SU-DHL-6 (cell line): ENCODE results near the gene TMEM229B.

Experiments used
- H2AFZ ChIP-seq: fragments of 200-600 bp; sonication (generic); 2 replicates; pipeline ENCODE4 v1.6.1; 2014; ENCODE audit warnings: low read depth, mild to moderate bottlenecking, moderate library complexity, mixed read lengths, antibody characterized with exemption, low read length; ENCODE audit not compliant: severe bottlenecking
- H3F3A ChIP-seq: fragments of 200-600 bp; shearing (Covaris generic); 2 replicates; pipeline ENCODE4 v1.6.0; 2016; ENCODE audit warnings: antibody characterized with exemption, mild to moderate bottlenecking; ENCODE audit not compliant: insufficient read depth
- H3K27ac ChIP-seq: fragments of 200-600 bp; sonication (generic); 2 replicates; pipeline ENCODE4 v1.5.1; 2016; ENCODE audit warnings: low read depth, mild to moderate bottlenecking, low read length, moderate library complexity, mixed read lengths
- H3K27me3 ChIP-seq: fragments of 200-600 bp; sonication (generic), shearing (Covaris generic); 2 replicates; pipeline ENCODE4 v1.6.0; 2014; ENCODE audit warnings: mild to moderate bottlenecking, low read length
- H3K36me3 ChIP-seq: fragments of 200-600 bp; sonication (generic); 2 replicates; pipeline ENCODE4 v1.6.1; 2014; ENCODE audit warnings: mild to moderate bottlenecking, low read length, mixed read lengths
- H3K4me2 ChIP-seq: fragments of 300-600, 200-600 bp; shearing (Covaris generic), sonication (generic); 2 replicates; pipeline ENCODE4 v1.6.0; 2014; ENCODE audit warnings: low read length, low read depth, mild to moderate bottlenecking; ENCODE audit not compliant: poor library complexity, severe bottlenecking
- H3K4me3 ChIP-seq: fragments of 200-600 bp; sonication (generic); 2 replicates; pipeline ENCODE4 v1.5.1; 2014; ENCODE audit warnings: antibody characterized with exemption, low read length, mild to moderate bottlenecking, mixed read lengths; ENCODE audit not compliant: insufficient read depth, poor library complexity, severe bottlenecking
- H3K79me2 ChIP-seq: fragments of 200-600 bp; sonication (generic); 2 replicates; pipeline ENCODE4 v1.6.1; 2014; ENCODE audit warnings: mild to moderate bottlenecking, low read length, moderate library complexity; ENCODE audit not compliant: insufficient read depth
- H3K9ac ChIP-seq: fragments of 200-600 bp; sonication (generic); 2 replicates; pipeline ENCODE4 v1.7.0; 2014; ENCODE audit warnings: mild to moderate bottlenecking, low read length
- H3K9me2 ChIP-seq: fragments of 200-600 bp; sonication (generic); replicated peaks from 2 replicates; pipeline ENCODE4 v1.6.1; 2014; ENCODE audit warnings: low read length; ENCODE audit not compliant: insufficient read depth
- H3K9me3 ChIP-seq: fragments of 200-600 bp; sonication (generic); 2 replicates; pipeline ENCODE4 v1.6.1; 2014; ENCODE audit warnings: low read length, mixed read lengths; ENCODE audit not compliant: insufficient read depth
- H4K20me1 ChIP-seq: fragments of 200-600 bp; sonication (generic); 2 replicates; pipeline ENCODE4 v1.6.1; 2014; ENCODE audit warnings: low read depth, mild to moderate bottlenecking, antibody characterized with exemption, low read length, moderate library complexity, mixed read lengths
- CTCF ChIP-seq: fragments of 200-600 bp; sonication (generic); IDR thresholded peaks from one replicate; pipeline ENCODE4 v1.5.1; 2017; ENCODE audit warnings: antibody characterized with exemption, mild to moderate bottlenecking, low read length, moderate library complexity; ENCODE audit not compliant: insufficient read depth, poor library complexity, severe bottlenecking
- EZH2phosphoT487 ChIP-seq: fragments of 200-600 bp; sonication (generic), shearing (Covaris generic); conservative IDR thresholded peaks from 2 replicates; pipeline ENCODE4 v1.6.1; 2018; ENCODE audit warnings: mild to moderate bottlenecking, antibody characterized with exemption, low read length, moderate library complexity, mixed read lengths

TMEM229B gene

GRCh38 chr14:67461996-67462395, 26.5 kb downstream of the TMEM229B start:
- H2AFZ ChIP-seq: no peak overlapping the region
- no peak overlapping the region for H3K27ac ChIP-seq
- no peaks in the 10 kb centered on the region for H3K27me3 ChIP-seq
- no peaks in the 10 kb centered on the region for H3K9me3 ChIP-seq
- H3K4me3 ChIP-seq: no peak overlapping the region
- no peaks in the 10 kb centered on the region for H3K9me2 ChIP-seq
- no peak overlapping the region for H3K9ac ChIP-seq
- no peaks in the 10 kb centered on the region for H3K79me2 ChIP-seq
- H4K20me1 ChIP-seq: no peaks in the 10 kb centered on the region
- no peak for TF ChIP-seq EZH2phosphoT487
- no peak for TF ChIP-seq CTCF
- H3K4me2 ChIP-seq: no peak overlapping the region
- H3K36me3 ChIP-seq: no peaks in the 10 kb centered on the region
- H3F3A ChIP-seq: no peaks in the 10 kb centered on the region

DNA sequence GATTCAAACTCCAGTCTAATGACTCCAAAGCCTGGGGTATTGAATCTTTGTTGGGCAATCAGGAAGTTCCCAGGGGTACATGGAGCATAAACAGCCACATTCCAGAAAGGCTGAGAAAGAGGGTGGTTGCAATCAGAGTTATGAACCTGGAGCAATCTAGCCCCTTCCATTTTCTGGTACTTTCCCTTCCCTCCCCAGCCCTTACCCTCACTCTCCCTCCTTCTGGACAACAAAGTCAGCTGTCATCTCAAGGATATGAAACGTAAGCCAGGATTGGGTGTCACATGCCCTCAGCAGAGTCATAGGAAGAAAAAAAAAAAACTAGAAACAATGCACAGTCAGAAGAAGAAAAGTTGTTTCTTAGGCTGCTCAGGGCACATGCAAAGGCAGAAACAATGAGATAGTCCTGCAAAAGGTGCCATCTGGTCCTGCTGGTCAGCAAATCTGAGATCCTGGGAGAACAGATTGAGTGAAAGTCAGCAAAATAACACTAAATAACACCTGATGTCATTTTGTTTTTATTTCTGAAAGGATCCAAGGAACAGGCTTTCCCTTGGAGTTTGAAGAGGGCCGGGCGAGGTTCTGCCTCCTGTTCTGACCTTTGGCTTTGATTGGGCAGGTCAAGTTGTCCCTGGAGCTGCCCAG, 27.1 kb downstream of the TMEM229B start:
- Histone ChIP-seq H2AFZ (no peak overlapping the region), H3K4me3 (no peak overlapping the region), H3K9me3 (peaks cover 4% of the 10 kb centered on the region; the same call in 1 of the 2 replicates), H3K9ac (no peak overlapping the region), H3K36me3 (no peaks in the 10 kb centered on the region), H3K79me2 (no peaks in the 10 kb centered on the region), H4K20me1 (no peaks in the 10 kb centered on the region), H3K27ac (no peak overlapping the region), H3K9me2 (no peaks in the 10 kb centered on the region), H3K4me2 (no peak overlapping the region), H3F3A (no peaks in the 10 kb centered on the region), H3K27me3 (no peaks in the 10 kb centered on the region)
- TF ChIP-seq EZH2phosphoT487: no peak
- TF ChIP-seq CTCF: no peak

- Histone ChIP-seq H3K27me3 (no peaks in the 10 kb centered on the region), H3K9me3 (peaks cover 4% of the 10 kb centered on the region; the same call in 1 of the 2 replicates), H3K9ac (no peak overlapping the region), H3K4me3 (no peak overlapping the region), H3F3A (no peaks in the 10 kb centered on the region), H3K4me2 (no peak overlapping the region), H3K79me2 (no peaks in the 10 kb centered on the region), H2AFZ (no peak overlapping the region), H3K36me3 (no peaks in the 10 kb centered on the region), H4K20me1 (no peaks in the 10 kb centered on the region), H3K9me2 (no peaks in the 10 kb centered on the region), H3K27ac (no peak overlapping the region)
- no peak for TF ChIP-seq CTCF
- no peak for TF ChIP-seq EZH2phosphoT487
These were observed 29.2 kb downstream of the TMEM229B start for GRCh38 chr14:67459336-67459735.
